Breast epithelium (tissue), 4 donors: ENCODE data around the gene PRR9. TPM values are rescaled to one million over a fixed set of nuclear protein-coding genes. Genes with fewer than 3 reads are reported as not detected.
A peak's percentile ranks its signal among the peaks of the same experiment; 100 is the strongest.
"Not testable (repeated sequence)": the region's sequence is repeated elsewhere in the genome, so short reads cannot be mapped to it uniquely, and the experiment has no call there.

Experiments used
- DNase-seq, 2 donors: peaks; one replicate each; pipeline ENCODE4 v3.0.0-alpha.2; 2019; ENCODE audit warnings: low spot score in 2 of 2
- H3K27ac ChIP-seq, 2 donors: fragments of 200-600 bp; sonication (generic) in 1 of 2; one replicate each; pipeline ENCODE4 v1.5.1; 2016 to 2019; ENCODE audit warnings: mild to moderate bottlenecking in 1 of 2
- H3K27me3 ChIP-seq, 2 donors: fragments of 200-600 bp; sonication (generic) in 1 of 2; one replicate each; pipeline versions ENCODE4 v1.5.1 to v1.6.0; 2017 to 2019; ENCODE audit warnings: control low read depth in 1 of 2, mild to moderate bottlenecking in 1 of 2
- H3K36me3 ChIP-seq: fragments of 200-600 bp; one replicate; pipeline ENCODE4 v1.5.1; 2019
- H3K4me1 ChIP-seq, 2 donors: fragments of 200-600 bp; sonication (generic); one replicate each; pipeline ENCODE4 v1.5.1; 2016 to 2019; ENCODE audit warnings: control low read depth in 1 of 2
- H3K4me3 ChIP-seq, 3 donors: fragments of 200-600 bp; sonication (generic); 1 replicate in 2 of 3; 2 replicates in 1 of 3; pipeline ENCODE4 v1.5.1; 2016 to 2019; ENCODE audit warnings: mild to moderate bottlenecking in 3 of 3, moderate library complexity in 2 of 3
- H3K9me3 ChIP-seq, 2 donors: fragments of 200-600 bp; sonication (generic) in 1 of 2; one replicate each; pipeline ENCODE4 v1.5.1; 2016 to 2019; ENCODE audit warnings: control low read depth in 1 of 2
- CTCF ChIP-seq, 3 donors: fragments of 450-650 bp; IDR thresholded peaks; one replicate each; pipeline ENCODE4 v1.5.1; 2016 to 2017; ENCODE audit warnings: antibody characterized with exemption in 3 of 3, mild to moderate bottlenecking in 3 of 3, moderate library complexity in 3 of 3
- POLR2A ChIP-seq: fragments of 450-650 bp; IDR thresholded peaks from one replicate; pipeline ENCODE4 v1.6.1; 2016; ENCODE audit warnings: antibody characterized with exemption, mild to moderate bottlenecking, moderate library complexity
- POLR2AphosphoS5 ChIP-seq, 3 donors: sonication (generic); formaldehyde crosslinking; IDR thresholded peaks; one replicate each; pipeline ENCODE4 v1.6.1; 2017; ENCODE audit warnings: antibody characterized with exemption in 3 of 3
- intact Hi-C: fragments of 100-400 bp; cut with DNase I; formaldehyde crosslinking; loops from one replicate; pipeline ENCODE4 v1.15.1; 2023; ENCODE audit warnings: low total_unique reads
- total RNA-seq, 3 donors: library from RNA; depleted of rRNA; stranded (reverse); fragments of >200 nt; gene quantifications; one replicate each; pipeline ENCODE4 v1.1.0, GENCODE V29; 2016

PRR9 gene
- total RNA-seq, 3 donors from 2014 or later, result not detected

DNA sequence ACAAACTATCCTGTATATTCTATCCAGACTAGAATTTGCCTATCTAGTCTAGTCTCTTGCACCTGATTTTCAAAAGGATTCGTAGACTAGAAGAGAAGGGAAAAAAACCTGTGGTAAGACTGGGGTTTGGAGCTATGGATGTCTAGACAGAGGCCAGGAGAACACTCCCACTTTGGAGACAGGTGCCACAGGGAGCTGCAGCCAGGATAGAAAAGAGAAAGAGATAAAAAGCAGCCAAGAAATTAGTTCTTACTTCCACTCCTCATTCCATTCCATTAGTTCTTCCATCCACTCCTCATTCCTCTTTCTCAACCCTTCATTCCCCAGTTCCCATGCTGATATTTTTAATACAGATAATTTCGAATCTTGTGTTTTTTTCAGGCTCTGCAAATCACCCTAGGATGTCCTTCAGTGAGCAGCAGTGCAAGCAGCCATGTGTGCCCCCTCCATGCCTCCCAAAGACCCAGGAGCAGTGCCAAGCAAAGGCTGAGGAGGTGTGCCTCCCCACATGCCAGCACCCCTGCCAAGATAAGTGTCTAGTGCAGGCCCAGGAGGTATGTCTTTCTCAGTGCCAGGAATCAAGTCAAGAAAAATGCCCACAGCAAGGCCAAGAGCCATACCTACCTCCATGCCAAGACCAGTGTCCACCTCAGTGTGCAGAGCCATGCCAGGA lies 496 bp downstream of the PRR9 start:
- Histone ChIP-seq H3K27ac (no peak overlapping the region), H3K27me3 (no peaks in the 10 kb centered on the region), H3K4me3 (no peak overlapping the region), H3K36me3 (no peaks in the 10 kb centered on the region), H3K9me3 (no peaks in the 10 kb centered on the region), H3K4me1 (no peaks in the 10 kb centered on the region)
- DNase-seq, result no peak
- intact Hi-C loops, result no loop called here
- TF ChIP-seq CTCF (IDR thresholded peaks at IDR 0.05) (no peak), POLR2AphosphoS5 (IDR thresholded peaks at IDR 0.05) (no peak), POLR2A (no peak)

DNA sequence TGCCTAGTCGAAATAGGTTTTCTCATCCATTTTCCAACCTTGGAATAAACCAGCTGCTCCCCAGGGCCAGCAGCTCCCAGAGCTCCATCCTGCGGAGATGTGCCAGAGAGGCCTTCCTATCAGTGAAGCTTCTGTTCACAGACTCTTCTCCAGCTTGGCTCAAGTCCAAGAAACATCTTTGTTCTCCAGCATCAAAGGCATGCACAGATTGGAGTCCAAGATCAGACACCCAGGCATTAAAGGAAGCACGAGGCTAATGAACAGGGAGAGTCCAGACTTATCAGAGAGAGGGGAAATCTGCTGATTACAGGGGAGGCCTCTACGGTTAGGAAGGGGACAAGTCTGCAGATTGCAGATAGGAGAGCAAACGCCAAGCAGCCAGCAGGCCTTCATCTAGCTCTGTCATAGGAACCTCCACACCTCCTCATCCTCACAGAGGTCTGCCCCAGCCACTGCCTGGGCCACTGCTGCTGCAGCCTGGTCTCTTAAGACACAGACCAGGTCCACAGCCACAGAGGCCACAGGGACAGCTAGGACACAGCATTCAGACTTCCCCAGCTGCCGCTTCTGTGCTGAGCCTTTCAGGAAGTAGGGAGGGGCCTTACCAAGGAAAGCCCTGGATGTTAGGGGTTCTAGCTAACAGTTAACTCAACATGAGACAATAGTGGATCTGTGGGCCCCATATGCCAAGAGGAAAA lies 3.4 kb downstream of the PRR9 start:
- intact Hi-C loops, result no loop called here
- Histone ChIP-seq H3K27ac (no peak overlapping the region), H3K27me3 (peaks cover 0 to 5% of the 10 kb centered on the region in 2 donors), H3K4me1 (no peaks in the 10 kb centered on the region), H3K4me3 (no peak overlapping the region), H3K9me3 (no peaks in the 10 kb centered on the region), H3K36me3 (no peaks in the 10 kb centered on the region)
- no peak for DNase-seq
- no peak for TF ChIP-seq POLR2A
- no peak for TF ChIP-seq POLR2AphosphoS5 (IDR thresholded peaks at IDR 0.05)

GRCh38 chr1:153223040-153223891 lies 5.9 kb downstream of the PRR9 start:
- H3K4me3 ChIP-seq, H3K36me3 ChIP-seq, H3K27me3 ChIP-seq, intact Hi-C loops, H3K9me3 ChIP-seq, H3K4me1 ChIP-seq, H3K27ac ChIP-seq: not testable (repeated sequence)
- TF ChIP-seq CTCF (IDR thresholded peaks at IDR 0.05), result peak in 2 of 3 donors; percentile 51 to 56
- peak; percentile 50 to 64 for DNase-seq

- Histone ChIP-seq H3K27ac (no peak overlapping the region), H3K4me3 (no peak overlapping the region), H3K4me1 (no peaks in the 10 kb centered on the region), H3K27me3 (peaks cover 0 to 5% of the 10 kb centered on the region in 2 donors), H3K36me3 (no peaks in the 10 kb centered on the region), H3K9me3 (no peaks in the 10 kb centered on the region)
- intact Hi-C loops, result no loop called here
- DNase-seq, result no peak
- TF ChIP-seq POLR2AphosphoS5 (IDR thresholded peaks at IDR 0.05), result no peak
- TF ChIP-seq POLR2A, result no peak
- TF ChIP-seq CTCF (IDR thresholded peaks at IDR 0.05), result no peak
Observed at GRCh38 chr1:153227810-153228209, 10.4 kb downstream of the PRR9 start.

- TF ChIP-seq POLR2A (no peak), POLR2AphosphoS5 (IDR thresholded peaks at IDR 0.05) (no peak), CTCF (IDR thresholded peaks at IDR 0.05) (no peak)
- H3K4me3 ChIP-seq, result no peak overlapping the region
- intact Hi-C loops, result no loop called here
Observed at GRCh38 chr1:153228491-153228890, 11.1 kb downstream of the PRR9 start.

DNA sequence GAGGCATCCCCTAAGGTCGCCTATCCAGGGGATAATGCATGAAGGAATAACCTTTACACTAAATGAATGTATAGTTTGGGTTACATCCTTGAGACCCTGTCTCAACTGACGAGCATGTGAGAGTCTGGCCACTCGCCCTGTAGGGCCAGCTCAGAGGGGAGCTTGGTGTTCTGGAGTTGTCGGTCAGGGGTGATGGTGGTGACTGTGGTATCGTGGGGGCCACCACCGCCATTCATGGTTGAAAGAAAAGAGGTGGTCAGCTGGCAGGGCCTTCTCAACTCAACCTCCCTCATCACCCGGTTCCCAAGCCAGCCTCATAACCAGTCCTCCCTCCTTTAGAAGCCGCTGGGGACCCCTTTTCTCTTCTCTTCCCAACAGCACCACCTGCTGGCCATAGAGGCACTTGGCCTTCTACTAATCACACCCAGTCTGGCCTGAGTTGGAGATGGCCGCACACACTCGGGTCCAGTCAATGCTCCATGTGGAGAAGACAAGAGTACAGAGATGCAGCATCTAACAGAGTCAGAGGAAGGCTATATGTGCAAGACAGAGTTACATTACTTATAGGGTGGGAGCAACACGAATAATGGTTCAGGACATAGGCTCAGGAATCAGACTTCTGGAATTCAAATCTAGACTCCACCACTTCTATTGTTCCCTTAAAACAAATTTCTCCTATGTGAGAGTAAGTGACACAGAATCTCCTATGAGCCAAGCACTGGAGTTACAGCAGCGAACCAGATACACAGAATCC lies 11.9 kb downstream of the PRR9 start:
- DNase-seq, intact Hi-C loops, H3K27ac ChIP-seq, H3K9me3 ChIP-seq, H3K36me3 ChIP-seq, H3K27me3 ChIP-seq, H3K4me1 ChIP-seq, H3K4me3 ChIP-seq: not testable (repeated sequence)

More at GRCh38 chr1:153228491-153228890, 11.1 kb downstream of the PRR9 start:
- peaks cover 0 to 5% of the 10 kb centered on the region in 2 donors for H3K27me3 ChIP-seq
- no peak overlapping the region for H3K27ac ChIP-seq
- no peaks in the 10 kb centered on the region for H3K36me3 ChIP-seq
- H3K4me1 ChIP-seq, result no peaks in the 10 kb centered on the region
- H3K9me3 ChIP-seq, result no peaks in the 10 kb centered on the region
- no peak for DNase-seq
